Suppressor macrophage (primary cell): Measurements from ENCODE around the gene CNTROB.
"Not testable (repeated sequence)": the region's sequence is repeated elsewhere in the genome, so short reads cannot be mapped to it uniquely, and the experiment has no call there.

Experiments
- DNase-seq, 4 experiments: peaks; one replicate each; pipeline ENCODE4 v3.0.0-alpha.2; 2020 to 2022

The CNTROB gene

DNA sequence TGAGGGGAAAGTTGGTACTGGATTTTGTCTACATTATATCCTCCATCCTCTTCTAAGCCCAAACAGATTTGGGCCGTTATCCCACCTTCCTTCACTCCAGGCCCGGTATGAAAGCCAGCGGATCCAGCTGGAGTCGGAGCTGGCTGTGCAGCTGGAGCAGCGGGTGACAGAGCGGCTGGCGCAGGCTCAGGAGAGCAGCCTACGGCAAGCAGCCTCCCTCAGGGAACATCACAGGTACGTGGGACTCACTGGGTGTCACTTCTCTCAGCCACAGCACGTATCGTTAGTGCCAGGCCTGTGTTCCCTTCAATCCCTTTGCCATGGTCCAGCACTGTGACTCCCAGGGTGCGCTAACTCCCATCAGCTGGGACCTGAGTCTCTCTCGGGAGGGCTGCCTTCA, 11.3 kb downstream of the CNTROB start:
- DNase-seq = no peak

DNA sequence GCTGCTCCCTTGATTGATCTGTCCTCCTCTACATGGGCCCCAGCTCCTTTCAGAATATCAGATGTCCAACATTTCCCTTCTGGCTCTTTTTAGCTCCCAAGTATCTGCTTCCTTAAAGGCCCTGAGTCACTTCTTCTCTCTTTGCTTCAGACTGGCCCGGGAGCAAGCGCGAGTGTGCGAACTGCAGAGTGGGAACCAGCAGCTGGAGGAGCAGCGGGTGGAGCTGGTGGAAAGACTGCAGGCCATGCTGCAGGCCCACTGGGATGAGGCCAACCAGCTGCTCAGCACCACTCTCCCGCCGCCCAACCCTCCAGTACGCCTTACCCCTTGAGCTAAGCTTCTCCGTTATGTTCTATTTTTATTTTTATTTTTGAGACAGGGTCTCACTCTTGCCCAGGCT, 12.3 kb downstream of the CNTROB start:
- no peak for DNase-seq

DNA sequence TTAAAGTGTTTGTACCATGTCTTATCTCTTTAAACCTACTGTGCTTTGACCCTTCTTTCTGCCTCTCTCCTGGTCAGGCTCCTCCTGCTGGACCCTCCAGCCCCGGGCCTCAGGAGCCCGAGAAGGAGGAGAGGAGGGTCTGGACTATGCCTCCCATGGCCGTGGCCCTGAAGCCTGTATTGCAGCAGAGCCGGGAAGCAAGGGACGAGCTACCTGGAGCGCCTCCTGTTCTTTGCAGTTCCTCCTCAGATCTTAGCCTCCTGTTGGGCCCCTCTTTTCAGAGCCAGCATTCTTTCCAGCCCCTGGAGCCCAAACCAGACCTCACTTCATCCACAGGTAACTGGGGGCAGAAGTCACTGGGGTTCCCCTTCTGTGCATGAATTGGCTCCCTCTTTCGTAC, 13.6 kb downstream of the CNTROB start:
- DNase-seq = no peak

DNA sequence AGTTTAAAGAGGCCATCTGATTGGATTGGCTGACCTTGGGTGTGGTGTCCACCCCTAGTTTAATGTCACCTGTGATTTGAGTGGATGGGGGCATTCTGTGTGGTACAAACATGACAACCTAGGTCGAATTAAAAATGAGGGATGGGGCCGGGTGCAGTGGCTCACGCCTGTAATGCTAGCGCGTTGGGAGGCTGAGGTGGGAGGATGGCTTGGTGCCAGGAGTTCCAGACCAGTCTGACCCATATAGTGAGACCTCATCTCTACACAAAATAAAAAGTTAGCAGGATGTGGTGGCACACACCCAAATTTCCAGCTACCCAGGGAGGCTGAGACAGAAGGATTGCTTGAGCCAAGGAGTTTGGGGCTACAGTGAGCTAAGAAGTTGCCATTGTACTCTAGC, 14.4 kb downstream of the CNTROB start:
- no peak for DNase-seq

DNA sequence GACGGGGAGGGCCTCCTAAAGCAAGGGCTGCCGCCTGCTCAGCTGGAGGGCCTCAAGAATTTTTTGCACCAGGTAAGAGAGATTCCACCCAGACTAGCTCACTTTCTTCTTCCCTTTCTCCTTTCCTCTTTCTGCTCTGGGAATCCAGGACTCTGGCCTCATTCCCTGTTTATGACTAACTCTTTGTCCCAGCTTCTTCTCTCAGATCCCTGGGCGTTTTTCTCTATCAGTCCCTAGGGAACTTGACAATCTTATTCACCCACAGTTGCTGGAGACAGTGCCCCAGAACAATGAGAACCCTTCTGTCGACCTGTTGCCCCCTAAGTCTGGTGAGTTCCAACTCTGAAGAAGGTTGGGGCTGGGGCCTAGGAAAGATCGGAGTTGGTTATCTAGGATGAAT, 15.6 kb downstream of the CNTROB start:
- DNase-seq = no peak

DNA sequence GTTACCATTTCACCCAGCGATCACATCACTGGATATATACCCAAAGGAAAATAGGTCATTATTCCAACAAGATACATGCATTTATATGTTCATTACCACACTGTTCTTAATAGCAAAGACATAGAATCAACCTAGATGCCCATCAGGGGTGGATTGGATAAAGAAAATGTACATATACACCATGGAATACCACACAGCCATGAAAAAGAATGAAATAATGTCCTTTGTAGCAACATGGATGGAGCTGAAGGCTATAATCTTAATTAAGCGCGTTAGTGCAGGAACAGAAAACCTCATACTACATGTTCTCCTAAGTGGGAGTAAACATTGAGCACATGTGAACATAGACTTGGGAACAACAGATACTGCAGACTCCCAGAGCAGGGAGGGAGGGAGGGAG, 18.6 kb downstream of the CNTROB start:
- no peak for DNase-seq

DNA sequence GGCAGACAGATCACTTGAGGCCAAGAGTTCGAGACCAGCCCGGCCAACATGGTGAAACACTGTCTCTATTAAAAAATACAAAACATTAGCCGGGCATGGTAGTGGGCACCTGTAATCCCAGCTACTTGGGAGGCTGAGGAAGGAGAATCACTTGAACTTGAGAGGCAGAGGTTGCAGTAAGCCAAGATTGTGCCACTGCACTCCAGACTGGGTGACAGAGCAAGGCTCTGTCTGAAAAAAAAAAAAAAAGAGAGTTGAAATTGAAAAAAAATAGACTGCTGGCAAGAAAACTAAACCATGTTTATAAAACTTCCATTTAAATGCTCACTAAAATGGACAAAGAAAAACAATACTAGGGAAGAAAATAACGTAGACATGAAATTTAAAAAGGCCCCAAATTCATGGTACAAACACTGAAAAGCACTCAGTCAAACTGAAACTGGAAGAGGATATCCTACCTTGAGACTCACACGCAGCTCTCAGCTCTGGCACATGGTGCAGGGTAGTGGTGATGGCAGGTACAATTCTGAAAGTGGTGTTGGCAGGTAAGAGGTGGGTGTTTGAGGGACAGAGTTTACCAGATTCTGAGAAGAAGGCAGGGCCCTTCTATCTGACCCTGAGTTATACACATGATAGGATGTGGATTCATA, 19.3 kb downstream of the CNTROB start:
- DNase-seq = no peak

DNA sequence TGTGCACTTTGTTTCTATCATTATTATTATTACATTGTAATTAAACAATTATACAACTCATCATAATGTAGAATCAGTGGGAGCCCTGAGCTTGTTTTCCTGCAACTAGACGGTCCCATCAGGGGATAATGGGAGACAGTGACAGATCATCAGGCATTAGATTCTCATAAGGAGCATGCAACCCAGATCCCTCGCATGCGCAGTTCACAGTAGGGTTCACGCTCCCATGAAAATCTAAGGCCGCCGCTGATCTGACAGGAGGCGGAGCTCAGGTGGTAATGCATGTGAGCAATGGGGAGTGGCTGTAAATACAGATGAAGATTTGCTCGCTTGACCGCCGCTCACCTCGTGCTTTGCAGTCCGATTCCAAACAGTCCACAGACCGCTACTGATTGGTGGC, 21.3 kb downstream of the CNTROB start:
- not testable (repeated sequence) for DNase-seq

DNA sequence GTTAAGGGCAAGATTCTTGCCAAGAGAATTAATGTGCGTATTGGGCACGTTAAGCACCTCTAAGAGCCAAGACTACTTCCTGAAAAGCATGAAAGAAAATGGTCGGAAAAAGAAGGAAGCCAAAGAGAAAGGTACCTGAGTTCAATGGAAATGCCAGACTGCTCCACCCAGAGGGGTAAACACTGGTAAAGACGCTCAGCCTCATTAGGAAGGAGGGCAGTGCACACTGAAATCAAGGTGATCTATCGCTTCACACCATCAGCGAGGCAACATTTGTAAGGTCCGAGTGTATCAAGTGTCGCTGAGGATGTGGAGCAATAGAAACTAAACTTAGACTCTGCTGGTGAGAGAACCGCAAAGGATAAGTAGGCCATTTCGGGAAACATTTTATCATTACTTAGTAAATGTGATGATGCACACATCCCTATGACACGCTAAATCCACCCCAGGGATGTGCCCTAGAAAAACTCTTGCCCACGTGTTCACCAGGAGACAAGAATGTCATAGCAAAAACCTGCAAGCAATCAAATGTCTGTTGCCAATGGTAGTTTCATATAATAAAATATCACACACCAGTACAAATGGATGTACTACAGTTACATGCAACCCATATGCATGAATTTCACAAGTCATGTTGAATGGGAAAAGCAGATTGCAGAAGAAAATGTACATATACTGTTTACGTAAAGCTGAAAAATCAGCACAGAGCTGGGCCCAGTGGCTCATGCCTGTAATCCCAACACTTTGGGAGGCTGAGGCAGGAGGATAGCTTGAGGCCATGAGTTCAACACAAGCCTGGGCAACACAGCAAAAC, 23.6 kb downstream of the CNTROB start:
- no peak for DNase-seq

DNA sequence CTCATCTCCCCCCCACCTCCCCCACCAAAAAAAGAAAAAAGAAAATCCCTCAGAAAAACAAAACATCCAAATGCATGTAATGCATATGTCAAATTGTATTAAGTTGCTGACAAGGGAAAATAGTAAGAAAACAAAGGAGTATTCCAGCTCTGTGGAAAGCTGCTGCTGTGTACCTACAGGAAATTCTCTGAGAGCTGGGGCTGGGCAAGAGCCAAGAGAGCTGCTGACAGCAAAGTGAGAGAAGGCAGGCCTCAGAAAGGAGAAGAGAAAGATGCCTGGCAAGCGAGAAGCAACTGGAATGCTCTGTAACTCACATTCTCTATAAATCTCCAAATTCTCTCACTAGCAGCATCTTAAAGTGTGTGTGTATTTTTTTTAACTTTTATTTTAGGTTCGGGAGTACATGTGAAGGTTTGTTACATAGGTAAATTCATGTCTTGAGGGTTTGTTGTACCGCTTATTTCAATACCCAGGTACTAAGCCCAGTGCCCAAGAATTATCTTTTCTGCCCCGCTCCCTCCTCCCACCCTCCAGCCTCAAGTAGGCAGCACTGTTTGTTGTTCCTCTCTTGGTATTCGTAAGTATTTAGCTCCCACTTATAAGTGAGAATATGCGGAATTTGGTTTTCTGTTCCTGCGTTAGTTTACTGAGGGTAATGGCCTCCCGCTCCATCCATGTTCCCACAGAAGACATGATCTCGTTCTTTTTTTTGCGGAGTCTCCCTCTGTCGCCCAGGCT, 24.4 kb downstream of the CNTROB start:
- peak; percentile 28 to 55 (median 44) for DNase-seq

DNA sequence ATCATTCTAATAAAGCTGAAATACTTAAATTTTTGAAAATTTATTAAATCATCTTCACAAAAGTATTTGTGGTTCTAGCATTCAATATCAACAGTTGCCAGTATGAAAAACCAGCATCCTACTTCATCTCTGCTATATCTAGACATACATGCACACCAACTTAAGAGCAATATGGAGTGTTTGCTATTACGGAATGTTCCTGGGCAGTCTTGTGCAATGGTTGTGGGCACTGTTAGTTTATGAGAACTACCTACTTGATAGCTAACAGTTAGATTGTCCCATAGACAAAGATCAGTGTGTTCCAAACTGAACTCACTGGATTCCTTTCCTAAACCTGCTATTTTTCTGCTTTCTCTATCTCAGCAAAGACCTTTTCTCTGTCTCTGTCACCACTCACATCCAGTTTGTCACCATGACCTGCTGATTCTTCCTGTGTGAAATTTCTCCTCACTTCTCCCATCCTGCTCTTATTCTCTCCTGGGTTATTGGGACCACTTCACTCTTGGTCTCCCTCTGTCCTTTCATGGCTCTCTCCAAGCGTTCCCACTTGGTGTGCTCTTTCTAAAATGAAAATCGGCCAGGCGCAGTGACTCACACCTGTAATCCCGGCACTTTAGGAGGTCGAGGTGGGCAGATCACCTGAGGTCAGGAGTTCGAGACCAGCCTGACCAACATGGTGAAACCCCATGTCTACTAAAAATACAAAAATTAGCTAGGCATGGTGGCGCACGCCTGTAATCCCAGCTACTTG, 27.7 kb downstream of the CNTROB start:
- peak; percentile 17 to 39 (median 22) for DNase-seq

DNA sequence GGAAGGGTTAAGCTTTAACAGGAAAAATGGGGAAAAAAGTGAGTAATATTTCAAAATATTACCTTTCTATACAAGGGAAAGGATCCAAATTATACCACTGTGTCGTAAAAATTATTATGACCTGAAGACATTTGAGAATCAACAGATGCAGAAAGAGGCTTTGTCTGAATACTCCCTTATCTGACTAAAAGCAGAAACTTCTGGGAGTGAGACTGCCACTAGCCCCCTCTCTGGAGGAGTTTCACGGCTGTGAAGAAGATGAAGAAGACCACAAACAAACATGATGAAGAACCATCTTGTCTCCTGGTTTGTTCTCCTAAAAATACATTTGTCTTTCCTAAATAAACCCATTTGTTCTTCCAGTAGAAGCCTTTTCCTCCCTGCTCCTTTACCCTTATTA, 29.4 kb downstream of the CNTROB start:
- DNase-seq = no peak

DNA sequence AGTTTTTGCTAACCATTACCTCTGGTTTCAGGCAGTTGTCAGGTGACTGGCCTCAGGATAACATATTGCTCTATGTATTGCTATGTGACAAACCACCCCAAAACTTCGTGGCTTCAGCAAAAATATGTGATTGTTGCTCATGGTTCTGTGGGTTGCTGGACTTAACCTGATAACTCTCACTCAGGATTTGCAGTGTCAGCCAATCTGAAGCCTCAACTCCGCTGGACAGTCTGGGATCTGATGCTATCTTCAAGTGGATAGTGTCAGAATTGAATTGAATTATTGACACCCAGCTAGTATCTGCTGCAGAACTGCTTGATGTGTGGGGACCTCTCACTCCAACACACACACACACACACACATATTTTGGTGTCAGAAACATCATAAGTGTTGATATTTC, 35.7 kb downstream of the CNTROB start:
- DNase-seq = no peak

DNA sequence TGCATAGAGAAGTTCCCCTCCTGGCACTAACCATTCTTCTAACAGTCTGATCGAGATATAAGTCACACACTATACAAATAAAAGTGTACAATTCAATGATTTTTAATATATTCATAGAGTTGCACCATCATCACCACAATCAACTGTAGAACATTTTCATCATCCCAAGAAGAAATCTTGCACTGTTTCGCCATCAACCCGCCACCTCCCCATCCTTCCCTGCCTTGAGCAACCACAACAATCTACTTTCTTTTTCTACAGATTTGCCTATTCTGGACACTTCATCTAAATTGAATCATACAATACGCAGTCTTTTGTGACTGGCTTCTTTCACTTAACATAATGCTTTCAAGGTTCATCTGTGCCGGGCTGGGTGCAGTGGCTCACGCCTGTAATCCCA, 37.4 kb downstream of the CNTROB start:
- DNase-seq = peak; percentile 55 to 69 (median 67)

DNA sequence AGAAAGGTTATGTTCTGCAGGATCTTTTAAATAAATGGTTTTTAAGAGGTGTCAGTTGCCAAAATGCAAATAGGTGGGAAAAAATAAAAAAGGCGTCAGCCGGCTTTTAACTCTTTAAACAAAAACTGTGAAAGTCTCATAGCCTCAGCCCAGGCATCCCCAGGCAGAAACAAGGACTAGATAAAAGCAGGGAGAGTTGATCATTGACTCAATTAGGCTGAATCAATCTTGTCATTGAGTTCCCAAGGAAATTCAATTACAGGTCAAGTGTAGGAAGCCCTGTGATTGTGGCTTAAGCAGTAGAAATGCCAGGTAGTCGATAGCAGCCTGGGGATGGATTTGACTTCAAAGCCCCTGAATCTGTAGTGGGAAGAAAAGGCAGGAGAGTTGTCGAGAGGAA, 39.6 kb downstream of the CNTROB start:
- no peak for DNase-seq

DNA sequence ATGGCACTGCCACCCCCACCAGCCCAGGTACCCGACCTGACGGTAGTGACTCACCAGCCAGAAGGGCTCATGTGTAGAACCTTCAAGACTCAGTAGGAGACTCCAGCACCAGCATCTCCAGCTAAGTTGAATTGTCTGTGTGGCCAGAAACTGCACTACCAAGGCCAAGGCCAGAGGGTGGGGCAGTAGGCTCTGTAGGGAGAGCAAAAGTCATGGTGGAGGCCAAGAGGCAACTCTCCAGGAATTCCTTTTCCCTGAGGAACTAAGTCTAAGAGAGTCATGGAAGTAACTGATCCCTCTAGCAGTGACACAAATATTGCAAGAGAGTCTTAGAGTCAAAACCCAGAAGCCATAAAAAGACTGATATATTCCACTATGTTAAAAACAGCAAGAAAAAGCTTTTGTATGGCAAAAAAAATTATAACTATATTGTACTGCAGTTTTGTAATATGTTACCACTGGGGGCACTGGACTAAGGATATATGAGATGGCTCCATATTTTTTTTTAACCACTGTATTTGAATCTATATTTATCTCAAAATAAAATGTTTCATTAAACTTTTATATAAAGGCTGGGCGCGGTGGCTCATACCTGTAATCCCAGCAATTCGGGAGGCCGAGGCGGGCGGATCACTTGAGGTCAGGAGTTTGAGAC, 40.3 kb downstream of the CNTROB start:
- DNase-seq = no peak

DNA sequence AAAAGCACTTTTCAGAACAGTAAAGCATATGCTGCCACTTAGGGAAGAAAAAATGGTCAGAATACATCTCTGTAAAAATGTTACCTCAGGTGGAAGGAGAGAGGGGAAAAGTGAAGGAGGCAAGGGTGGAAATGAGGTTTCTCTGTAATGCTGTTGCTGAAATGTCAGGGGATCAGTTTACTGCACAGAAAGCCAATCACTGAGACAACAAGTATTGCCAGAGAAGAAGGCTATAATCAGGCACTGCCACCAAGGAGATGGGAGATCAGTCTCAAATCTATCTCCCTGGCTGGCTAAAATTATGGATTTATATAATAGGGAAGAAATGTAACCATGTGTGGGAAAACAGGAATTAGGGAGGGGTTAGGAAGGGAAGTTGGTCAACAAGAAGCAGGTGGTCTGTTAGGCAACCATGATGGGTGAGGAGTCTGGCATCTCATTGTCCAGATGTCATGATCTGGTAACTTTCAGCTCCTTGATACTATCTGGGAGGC, 42.7 kb downstream of the CNTROB start:
- no peak for DNase-seq

DNA sequence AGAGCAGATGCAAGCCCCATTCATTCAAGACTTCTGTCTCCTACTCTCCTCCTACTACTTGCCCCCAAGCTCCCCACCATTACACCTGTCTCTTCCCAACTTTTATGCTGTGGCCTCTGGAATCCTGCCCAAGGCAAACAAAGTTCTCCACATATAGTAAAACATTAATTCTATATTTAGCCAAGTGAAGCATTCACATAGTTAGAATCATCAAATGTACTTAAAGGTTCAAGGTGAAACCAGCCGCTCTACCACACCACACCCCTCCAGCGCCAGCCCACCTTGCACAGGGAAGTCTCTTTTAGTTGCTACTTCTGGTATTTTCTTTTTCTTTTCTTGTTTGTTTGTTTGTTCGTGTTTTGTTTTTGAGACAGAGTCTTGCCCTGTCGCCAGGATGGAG, 45.0 kb downstream of the CNTROB start:
- no peak for DNase-seq

DNA sequence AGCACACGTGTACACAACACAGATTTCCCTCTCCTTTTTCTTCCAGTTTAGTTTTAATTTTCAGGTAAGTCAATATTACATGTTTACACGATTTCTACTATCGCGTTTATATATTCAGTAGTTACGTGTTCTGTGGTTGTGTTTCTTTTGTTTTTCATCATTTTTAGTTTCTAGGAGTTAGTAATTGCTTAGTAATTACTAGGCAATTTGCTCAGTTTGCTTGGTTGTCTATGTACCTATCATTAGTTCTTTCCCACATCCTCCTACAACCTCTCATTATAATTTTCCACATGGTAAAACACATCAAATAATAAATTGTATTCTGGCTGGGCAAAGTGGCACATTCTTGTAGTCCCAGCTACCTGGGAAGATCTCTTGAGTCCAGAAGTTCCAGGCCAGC, 45.8 kb downstream of the CNTROB start:
- no peak for DNase-seq

DNA sequence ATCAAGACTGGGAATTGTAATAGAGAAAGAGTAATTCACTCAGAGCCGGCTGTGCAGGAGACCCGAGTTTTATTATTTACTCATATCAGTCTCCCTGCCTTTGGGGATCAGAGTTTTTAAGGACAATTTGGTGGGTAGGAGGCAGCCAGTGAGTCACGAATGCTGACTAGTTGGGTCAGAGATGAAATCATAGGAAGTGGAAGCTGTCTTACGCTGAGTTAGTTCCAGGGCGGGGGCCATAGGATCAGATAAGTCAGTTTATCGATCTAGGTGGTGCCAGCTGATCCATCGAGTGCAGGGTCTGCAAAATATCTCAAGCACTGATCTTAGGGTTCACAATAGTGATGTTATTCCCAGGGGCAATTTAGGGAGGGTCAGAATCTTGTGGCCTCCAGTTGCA, 50.2 kb downstream of the CNTROB start:
- peak; percentile 73 to 87 (median 82) for DNase-seq

DNA sequence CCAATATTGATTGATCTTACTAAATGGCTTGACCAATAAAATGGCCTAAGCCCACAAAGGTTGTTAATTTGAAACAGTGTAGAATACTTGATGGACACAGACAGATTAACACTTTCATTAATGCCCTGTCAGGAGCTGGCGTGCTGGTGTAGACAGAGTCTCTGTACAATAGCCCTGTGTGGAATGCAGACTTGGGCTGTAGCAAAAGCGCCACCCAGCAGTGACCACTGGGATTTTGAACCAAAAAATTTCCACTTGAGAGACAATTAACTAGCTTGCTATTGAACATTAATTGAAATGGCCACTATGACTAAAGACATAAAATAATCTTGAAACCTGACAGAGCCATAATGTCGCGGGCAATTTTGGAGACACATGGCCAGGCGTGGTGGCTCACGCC, 50.7 kb downstream of the CNTROB start:
- DNase-seq = peak in 2 of 4 experiments; percentile 27 to 31

DNA sequence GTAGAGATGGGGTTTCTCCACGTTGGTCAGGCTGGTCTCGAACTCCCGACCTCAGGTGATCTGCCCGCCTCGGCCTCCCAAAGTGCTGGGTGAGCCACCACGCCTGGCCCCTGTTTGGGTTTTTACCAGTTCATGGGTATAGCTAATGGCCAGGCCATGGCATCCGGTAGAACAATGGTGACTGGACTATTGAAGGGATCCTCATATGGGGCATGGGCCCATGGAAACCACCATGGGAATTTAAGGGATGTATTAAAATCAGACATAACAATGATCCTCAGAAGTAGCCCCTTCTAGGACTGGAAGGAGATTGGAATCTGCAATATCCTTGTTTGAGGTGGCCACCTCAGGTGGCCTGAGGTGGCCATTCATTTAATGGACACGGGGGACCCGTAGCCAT, 52.9 kb downstream of the CNTROB start:
- DNase-seq = no peak
